AG10803 (cell line): ENCODE results near the gene CLCA1.

ENCODE experiments used
- DNase-seq: peaks from one replicate; pipeline ENCODE4 v3.0.0; 2010; ENCODE audit warnings: low read depth
- H3K4me3 ChIP-seq: 2 replicates; pipeline ENCODE4 v1.5.1; 2011; ENCODE audit warnings: mild to moderate bottlenecking, low read length, control low read depth
- CTCF ChIP-seq: conservative IDR thresholded peaks from 2 replicates; pipeline ENCODE4 v1.5.1; 2011; ENCODE audit warnings: mild to moderate bottlenecking, low read length, control low read depth, inconsistent platforms

CLCA1 gene

GRCh38 chr1:86460998-86461397 is 7.7 kb upstream of the CLCA1 start:
- no peak overlapping the region for H3K4me3 ChIP-seq
- DNase-seq: no peak
- TF ChIP-seq CTCF: no peak

GRCh38 chr1:86461482-86461881 is 7.2 kb upstream of the CLCA1 start:
- DNase-seq: no peak
- H3K4me3 ChIP-seq: no peak overlapping the region
- no peak for TF ChIP-seq CTCF

- TF ChIP-seq CTCF: no peak
- DNase-seq: no peak
- H3K4me3 ChIP-seq: no peak overlapping the region
These were observed 3.9 kb upstream of the CLCA1 start for GRCh38 chr1:86464819-86465218.

GRCh38 chr1:86466109-86466844 is 2.5 kb upstream of the CLCA1 start:
- no peak for TF ChIP-seq CTCF
- no peak overlapping the region for H3K4me3 ChIP-seq
- DNase-seq: no peak

- TF ChIP-seq CTCF: no peak
- DNase-seq: no peak
- H3K4me3 ChIP-seq: no peak overlapping the region
These were observed 1.7 kb upstream of the CLCA1 start for GRCh38 chr1:86466986-86467385.

GRCh38 chr1:86470859-86471258 is 2.1 kb downstream of the CLCA1 start:
- TF ChIP-seq CTCF: no peak
- no peak for DNase-seq
- H3K4me3 ChIP-seq: no peak overlapping the region

GRCh38 chr1:86471291-86471690 is 2.6 kb downstream of the CLCA1 start:
- H3K4me3 ChIP-seq: no peak overlapping the region
- DNase-seq: peak; percentile 11
- no peak for TF ChIP-seq CTCF
